K562 (cell line): ENCODE results near the gene ATP6V0D1.

ENCODE experiments used
- PML ChIP-seq: IDR thresholded peaks from 2 replicates; pipeline ENCODE4 v1.6.1; 2012; ENCODE audit warnings: low read length, inconsistent platforms
- POLR2A ChIP-seq: fragments of 450-650 bp; conservative IDR thresholded peaks from 2 replicates; pipeline ENCODE4 v1.6.1; 2016
- TF ChIP-seq, protein P1 (sequence below), 2 experiments: IDR thresholded peaks in 1 of 2; conservative IDR thresholded peaks in 1 of 2; 2 replicates each; pipeline ENCODE4 v1.6.1; 2016; ENCODE audit warnings: low read depth in 2 of 2, mild to moderate bottlenecking in 1 of 2, missing compliant biosample characterization in 1 of 2, missing genetic modification characterization in 1 of 2, moderate library complexity in 1 of 2

DNA sequence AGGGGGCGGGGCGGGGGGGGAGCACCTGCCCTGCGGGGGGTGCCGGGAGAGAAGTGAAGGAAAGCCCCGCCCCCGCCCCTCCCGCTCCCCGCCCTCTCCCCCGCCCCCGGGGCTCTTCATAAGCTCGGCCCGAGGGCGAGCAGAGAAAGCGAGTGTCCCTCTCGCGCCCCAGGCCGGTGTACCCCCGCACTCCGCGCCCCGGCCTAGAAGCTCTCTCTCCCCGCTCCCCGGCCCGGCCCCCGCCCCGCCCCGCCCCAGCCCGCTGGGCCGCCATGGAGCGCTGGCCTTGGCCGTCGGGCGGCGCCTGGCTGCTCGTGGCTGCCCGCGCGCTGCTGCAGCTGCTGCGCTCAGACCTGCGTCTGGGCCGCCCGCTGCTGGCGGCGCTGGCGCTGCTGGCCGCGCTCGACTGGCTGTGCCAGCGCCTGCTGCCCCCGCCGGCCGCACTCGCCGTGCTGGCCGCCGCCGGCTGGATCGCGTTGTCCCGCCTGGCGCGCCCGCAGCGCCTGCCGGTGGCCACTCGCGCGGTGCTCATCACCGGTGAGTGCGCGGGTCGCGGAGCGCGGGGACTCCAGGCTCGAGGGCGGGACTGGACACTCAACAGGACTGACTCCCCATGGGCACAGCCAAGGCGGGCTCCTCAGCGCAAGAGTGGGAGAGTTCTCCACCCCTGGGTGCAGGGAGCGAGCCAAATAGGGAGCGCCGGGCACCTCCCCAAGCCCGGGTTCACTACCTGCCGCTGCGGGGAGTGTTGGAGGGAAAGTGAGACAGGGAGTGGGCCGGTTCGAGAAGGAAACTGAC is 49.8 kb downstream of the ATP6V0D1 start, which contains the start of gene HSD11B2:
- TF ChIP-seq PML = no peak
- TF ChIP-seq, protein P1, sequence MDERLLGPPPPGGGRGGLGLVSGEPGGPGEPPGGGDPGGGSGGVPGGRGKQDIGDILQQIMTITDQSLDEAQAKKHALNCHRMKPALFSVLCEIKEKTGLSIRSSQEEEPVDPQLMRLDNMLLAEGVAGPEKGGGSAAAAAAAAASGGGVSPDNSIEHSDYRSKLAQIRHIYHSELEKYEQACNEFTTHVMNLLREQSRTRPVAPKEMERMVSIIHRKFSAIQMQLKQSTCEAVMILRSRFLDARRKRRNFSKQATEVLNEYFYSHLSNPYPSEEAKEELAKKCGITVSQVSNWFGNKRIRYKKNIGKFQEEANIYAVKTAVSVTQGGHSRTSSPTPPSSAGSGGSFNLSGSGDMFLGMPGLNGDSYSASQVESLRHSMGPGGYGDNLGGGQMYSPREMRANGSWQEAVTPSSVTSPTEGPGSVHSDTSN (CRISPR knock-in tag; IDR thresholded peaks at IDR 0.05; ENCODE audit: low read depth) = no peak
- TF ChIP-seq, protein P1 (tag; conservative IDR thresholded peaks at IDR 0.05; ENCODE audit: low read depth) = no peak
- TF ChIP-seq POLR2A = no peak
